WERI-Rb-1 (cell line): ENCODE data around the gene U2AF2.

Source experiments
- DNase-seq: peaks from one replicate; pipeline ENCODE4 v3.0.0-alpha.2; 2020
- H3K27ac ChIP-seq: fragments of 250-450 bp; sonication (Bioruptor Pico); 2 replicates; pipeline ENCODE4 v1.5.1; 2020; ENCODE audit warnings: mild to moderate bottlenecking, moderate library complexity
- H3K27me3 ChIP-seq: fragments of 250-450 bp; sonication (Bioruptor Pico); 2 replicates; pipeline ENCODE4 v1.5.1; 2021; ENCODE audit warnings: mild to moderate bottlenecking, low read depth, moderate library complexity; ENCODE audit not compliant: insufficient read depth, severe bottlenecking
- H3K36me3 ChIP-seq: fragments of 250-450 bp; sonication (Bioruptor Pico); 2 replicates; pipeline ENCODE4 v1.5.1; 2020; ENCODE audit warnings: mild to moderate bottlenecking, moderate library complexity
- H3K4me3 ChIP-seq: 2 replicates; pipeline ENCODE4 v1.5.1; 2011; ENCODE audit warnings: low read depth, mild to moderate bottlenecking, control low read depth, low read length
- H3K9me3 ChIP-seq: fragments of 250-450 bp; sonication (Bioruptor Pico); 2 replicates; pipeline ENCODE4 v1.5.1; 2021; ENCODE audit warnings: mild to moderate bottlenecking, moderate library complexity; ENCODE audit not compliant: severe bottlenecking
- TF ChIP-seq, protein P1 (sequence below): IDR thresholded peaks from 2 replicates; pipeline ENCODE4 v1.5.1; 2011; ENCODE audit warnings: low read depth, mild to moderate bottlenecking, control low read depth, inconsistent platforms, low read length

The U2AF2 gene

DNA sequence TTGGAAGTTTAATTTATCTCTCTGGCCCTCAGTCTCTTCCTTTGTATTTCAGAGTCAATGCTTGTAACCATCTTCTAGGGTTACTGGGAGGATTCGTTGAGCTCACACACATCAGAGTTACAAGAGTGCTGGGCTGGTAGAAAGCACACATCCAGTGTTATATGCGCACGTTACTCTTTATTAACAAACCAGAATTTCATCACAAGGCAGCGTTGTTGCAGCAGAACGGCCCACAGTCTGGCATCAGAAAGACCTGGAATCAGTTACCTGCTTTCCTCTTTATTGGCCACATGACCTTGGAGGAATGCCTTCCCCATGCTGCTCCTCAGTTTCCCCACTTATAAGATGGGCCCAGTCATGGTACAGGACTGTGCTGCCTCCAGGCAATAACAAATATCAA lies 45.5 kb upstream of the U2AF2 start:
- Histone ChIP-seq H3K27me3 (no peaks in the 10 kb centered on the region), H3K4me3 (no peak overlapping the region), H3K36me3 (peaks cover 12% of the 10 kb centered on the region), H3K9me3 (no peaks in the 10 kb centered on the region), H3K27ac (no peak overlapping the region)
- no peak for DNase-seq
- TF ChIP-seq, protein P1, sequence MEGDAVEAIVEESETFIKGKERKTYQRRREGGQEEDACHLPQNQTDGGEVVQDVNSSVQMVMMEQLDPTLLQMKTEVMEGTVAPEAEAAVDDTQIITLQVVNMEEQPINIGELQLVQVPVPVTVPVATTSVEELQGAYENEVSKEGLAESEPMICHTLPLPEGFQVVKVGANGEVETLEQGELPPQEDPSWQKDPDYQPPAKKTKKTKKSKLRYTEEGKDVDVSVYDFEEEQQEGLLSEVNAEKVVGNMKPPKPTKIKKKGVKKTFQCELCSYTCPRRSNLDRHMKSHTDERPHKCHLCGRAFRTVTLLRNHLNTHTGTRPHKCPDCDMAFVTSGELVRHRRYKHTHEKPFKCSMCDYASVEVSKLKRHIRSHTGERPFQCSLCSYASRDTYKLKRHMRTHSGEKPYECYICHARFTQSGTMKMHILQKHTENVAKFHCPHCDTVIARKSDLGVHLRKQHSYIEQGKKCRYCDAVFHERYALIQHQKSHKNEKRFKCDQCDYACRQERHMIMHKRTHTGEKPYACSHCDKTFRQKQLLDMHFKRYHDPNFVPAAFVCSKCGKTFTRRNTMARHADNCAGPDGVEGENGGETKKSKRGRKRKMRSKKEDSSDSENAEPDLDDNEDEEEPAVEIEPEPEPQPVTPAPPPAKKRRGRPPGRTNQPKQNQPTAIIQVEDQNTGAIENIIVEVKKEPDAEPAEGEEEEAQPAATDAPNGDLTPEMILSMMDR: no peak

DNA sequence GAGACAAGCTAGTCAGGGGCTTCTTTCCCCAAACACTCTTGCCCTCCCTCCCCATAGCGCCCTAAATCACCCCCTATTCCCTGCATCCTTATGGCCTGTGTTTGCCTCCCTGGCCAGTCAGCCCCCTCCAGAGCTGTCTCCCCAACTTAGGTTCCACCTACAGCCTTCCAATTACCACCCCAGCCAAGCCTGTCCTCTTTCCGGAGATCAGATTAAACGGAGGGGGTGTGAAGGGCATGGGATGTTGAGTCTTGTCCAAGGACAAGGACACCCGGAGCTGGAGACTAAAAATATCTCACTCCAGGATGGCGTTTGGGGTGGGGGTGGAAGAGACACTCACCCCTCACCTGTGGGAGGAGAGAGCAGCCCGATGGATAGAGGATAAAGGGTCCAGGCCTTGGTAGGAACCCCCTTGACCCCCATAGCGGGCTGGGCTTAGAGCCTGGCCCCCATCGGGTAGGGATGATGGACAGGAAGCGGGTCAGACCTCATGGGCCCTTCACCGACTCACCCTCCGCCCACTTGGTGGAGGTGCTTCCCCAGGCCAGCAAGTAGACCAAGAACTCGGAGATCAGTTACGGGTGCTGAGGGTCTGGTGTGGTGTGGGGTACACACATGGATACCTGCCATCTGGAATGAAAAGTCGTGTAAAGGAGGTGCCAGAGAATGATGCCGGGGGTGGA lies 43.4 kb upstream of the U2AF2 start:
- no peaks in the 10 kb centered on the region for H3K9me3 ChIP-seq
- H3K27ac ChIP-seq: no peak overlapping the region
- DNase-seq: no peak
- H3K27me3 ChIP-seq: no peaks in the 10 kb centered on the region
- H3K4me3 ChIP-seq: no peak overlapping the region
- peaks cover 24% of the 10 kb centered on the region for H3K36me3 ChIP-seq
- TF ChIP-seq, protein P1: no peak

DNA sequence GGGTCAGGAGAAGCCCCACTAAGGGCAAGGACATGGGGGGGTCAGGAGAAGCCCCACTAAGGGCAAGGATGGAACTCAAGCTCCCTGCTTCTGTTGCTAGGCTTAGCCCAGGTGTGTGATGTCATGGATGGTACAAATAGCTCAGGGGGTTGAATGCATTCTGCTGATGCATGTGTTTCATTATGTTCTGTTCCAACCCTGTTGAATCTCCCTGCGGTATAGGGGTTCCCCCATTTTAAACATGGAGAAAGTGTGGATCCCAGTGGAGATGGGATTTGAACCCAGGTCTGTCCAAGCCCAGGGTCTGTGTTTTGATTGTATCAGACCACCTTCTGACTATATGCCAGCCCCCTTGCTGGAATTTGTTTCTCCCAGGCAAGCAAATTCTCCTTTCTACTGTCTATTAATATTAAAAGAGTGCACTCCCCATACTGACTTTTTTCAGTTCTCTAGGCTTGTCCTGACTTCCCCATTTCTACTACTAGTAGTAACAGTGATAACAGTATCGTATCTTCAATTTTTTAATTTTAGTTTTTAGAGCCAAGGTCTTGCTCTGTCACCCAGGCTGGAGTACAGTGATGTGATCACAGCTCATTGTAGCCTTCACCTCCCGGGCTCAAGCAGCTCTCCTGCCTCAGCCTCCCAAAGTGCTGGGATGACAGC lies 42.7 kb upstream of the U2AF2 start:
- H3K9me3 ChIP-seq: no peaks in the 10 kb centered on the region
- no peaks in the 10 kb centered on the region for H3K27me3 ChIP-seq
- peaks cover 24% of the 10 kb centered on the region for H3K36me3 ChIP-seq
- no peak for DNase-seq
- TF ChIP-seq, protein P1: no peak
- H3K27ac ChIP-seq: no peak overlapping the region
- no peak overlapping the region for H3K4me3 ChIP-seq

DNA sequence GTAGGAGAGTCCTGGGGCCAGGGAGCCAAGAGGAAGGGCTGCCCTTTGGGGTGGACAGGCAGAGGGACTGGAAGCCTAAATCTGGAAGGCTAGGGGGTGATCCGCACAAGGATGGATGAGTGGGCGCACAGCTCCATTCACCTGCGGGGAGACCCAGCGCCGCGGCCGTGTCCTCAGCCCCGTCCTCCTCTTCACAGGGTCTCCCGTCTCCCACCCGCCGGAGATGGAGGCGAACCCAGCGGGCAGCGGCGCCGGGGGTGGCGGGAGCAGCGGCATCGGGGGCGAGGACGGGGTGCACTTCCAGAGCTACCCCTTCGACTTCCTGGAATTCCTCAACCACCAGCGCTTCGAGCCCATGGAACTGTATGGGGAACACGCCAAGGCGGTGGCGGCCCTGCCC lies 41.4 kb upstream of the U2AF2 start:
- TF ChIP-seq, protein P1: no peak
- Histone ChIP-seq H3K4me3 (no peak overlapping the region), H3K9me3 (no peaks in the 10 kb centered on the region), H3K27me3 (no peaks in the 10 kb centered on the region), H3K36me3 (peaks cover 34% of the 10 kb centered on the region), H3K27ac (no peak overlapping the region)
- DNase-seq: no peak

DNA sequence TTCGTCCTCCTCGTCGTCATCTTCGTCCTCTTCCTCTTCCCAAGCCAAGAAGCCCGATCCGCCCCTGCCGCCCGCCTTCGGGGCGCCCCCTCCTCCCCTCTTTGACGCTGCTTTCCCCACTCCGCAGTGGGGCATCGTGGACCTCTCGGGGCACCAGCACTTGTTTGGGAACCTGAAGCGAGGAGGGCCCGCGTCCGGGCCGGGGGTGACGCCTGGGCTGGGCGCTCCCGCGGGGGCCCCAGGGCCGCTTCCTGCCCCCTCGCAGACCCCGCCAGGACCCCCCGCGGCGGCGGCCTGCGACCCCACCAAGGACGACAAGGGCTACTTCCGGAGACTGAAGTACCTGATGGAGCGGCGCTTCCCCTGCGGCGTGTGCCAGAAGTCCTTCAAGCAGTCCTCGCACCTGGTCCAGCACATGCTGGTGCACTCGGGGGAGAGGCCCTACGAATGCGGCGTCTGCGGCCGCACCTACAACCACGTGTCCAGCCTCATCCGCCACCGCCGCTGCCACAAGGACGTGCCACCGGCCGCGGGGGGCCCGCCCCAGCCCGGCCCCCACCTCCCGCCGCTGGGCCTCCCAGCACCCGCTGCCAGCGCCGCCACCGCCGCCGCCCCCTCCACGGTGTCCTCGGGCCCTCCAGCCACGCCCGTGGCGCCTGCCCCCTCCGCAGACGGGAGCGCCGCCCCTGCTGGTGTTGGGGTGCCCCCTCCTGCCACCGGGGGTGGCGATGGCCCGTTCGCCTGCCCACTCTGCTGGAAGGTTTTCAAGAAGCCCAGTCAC lies 40.7 kb upstream of the U2AF2 start:
- Histone ChIP-seq H3K9me3 (no peaks in the 10 kb centered on the region), H3K36me3 (peaks cover 34% of the 10 kb centered on the region), H3K27me3 (no peaks in the 10 kb centered on the region), H3K27ac (no peak overlapping the region), H3K4me3 (no peak overlapping the region)
- DNase-seq: no peak
- TF ChIP-seq, protein P1: no peak
